UCSD-AML1 (cell line): ENCODE data around the gene SHFL.

Experiments
- DNase-seq: peaks from one replicate; lab custom pipeline; 2025; ENCODE audit not compliant: unreplicated experiment; lab: John Stamatoyannopoulos, UW

Gene SHFL

DNA sequence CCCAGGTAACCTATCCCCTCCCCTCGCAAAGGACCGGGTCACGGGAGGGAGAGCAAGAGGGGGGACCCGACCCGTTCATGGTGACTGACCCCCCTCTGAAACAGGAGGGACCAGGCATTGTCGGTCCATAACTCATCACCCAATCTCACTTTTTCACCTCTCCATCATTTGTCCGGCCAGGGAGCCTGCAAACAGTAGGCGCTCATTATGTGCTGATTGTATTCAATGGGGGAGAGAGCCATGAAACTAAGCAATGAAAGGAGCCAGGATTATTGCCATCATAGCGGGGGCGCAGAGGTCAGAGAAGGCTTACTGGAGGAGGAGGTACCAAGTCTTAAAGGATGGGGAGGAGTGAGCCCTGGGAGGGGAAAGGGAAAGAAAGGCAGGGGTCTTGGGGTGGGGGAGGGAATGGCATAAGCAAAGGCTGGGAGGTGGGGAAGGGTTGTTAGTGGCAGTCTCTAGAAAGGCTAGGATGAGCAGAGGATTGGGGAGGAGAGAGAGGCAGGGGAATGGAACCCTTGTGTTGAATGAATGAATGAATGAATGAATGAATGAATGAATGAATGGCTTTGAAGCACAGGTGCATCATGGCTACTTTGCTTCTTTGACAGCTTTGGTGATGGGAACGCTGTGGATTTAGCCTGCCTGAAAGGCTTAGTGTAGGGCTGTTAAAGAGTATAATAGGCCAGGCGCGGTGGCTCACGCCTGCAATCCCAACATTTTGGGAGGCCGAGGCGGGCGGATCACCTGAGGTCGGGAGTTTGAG, 1.4 kb downstream of the SHFL start:
- no peak for DNase-seq

DNA sequence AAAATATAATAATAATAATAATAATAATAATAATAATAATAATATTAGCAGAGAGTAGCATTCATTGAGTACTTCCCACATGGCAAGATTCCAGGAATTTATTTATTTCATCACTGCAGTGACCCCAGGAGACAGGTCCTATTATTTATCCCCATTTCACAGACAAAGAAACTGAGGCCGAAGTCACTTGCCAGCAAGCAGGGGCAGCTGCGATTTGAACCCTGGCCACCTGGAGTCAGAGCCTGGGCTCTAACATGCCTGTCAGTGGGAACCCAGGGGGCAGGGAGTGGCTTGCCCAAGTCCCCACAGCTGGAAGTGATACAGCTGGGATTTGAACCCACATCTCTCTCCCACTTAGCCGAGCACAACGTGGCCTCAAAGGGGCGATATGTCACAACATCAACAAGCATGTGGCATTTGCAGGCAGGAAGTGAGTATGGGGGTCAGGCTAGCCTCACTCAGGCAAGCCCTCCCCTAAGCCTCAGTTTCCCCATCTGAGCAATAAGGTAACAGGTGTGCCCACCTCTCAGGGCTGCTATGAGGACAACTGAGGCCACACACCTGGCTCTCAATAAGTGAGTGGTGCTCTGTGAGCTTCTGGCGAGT, 2.9 kb downstream of the SHFL start:
- DNase-seq, result no peak

DNA sequence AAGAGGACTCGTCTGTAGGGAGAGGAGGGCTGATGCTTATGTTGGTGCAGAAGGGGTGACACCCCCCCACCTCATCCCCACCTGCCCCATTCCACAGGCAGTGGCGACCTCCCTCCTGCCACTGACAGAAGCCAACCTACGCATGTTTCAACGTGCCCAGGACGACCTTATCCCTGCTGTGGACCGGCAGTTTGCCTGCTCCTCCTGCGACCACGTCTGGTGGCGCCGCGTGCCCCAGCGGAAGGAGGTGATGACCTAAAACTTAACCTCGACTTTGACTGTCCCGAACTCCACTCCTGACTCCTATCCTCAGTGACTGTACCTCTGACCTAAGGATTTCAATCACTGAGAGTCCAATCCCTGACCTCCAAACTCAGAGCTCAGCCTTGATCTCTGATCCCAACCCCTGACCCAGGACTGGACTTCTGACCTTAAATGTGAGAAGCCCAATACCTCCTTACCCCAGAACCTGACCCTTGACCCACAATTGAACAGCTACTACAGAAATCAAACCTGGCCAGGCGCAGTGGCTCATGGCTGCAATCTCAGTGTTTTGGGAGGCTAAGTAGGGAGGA, 3.8 kb downstream of the SHFL start:
- no peak for DNase-seq

DNA sequence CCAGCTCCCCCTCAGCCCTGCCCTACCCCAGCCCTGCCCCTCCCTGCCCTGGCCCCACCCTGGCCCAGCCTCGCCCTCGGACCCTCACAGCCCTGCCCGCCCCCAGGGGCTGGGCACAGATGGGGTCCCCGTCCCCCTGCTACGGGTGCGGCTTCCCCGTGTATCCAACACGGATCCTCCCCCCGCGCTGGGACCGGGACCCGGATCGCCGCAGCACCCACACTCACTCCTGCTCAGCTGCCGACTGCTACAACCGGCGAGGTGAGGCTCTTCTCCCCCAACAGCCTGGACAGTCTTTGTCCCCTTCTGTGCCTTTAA, 5.2 kb downstream of the SHFL start:
- no peak for DNase-seq

DNA sequence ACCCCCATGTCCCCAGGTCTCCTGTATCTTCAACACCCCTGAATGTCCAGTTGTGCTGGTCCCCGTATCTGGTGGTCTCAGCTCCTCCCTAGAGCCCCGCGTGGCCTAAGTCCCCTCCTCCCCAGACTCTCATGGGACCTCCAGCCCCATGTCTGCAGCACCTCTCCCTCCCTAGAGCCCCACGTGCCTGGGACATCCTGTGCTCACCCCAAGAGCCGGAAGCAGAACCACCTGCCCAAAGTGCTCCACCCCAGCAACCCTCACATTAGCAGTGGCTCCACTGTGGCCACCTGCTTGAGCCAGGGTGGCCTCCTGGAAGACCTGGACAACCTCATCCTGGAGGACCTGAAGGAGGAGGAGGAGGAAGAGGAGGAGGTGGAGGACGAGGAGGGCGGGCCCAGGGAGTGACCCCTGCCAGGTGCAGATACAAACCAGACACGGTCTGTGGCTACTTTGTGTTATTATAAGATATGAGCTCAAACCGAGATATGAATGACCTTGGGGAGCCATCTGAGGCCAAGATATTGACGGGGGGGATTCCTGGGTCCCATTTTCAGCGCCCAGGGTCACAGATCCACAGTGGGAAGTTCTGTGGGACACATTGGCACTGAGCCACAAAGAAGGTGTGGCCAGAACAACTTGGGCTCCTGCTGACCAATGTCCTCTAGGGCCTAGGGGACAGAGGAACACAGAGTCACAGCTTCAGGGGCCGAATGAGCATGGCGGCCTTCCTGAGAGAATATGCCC, 6.0 kb downstream of the SHFL start:
- no peak for DNase-seq

DNA sequence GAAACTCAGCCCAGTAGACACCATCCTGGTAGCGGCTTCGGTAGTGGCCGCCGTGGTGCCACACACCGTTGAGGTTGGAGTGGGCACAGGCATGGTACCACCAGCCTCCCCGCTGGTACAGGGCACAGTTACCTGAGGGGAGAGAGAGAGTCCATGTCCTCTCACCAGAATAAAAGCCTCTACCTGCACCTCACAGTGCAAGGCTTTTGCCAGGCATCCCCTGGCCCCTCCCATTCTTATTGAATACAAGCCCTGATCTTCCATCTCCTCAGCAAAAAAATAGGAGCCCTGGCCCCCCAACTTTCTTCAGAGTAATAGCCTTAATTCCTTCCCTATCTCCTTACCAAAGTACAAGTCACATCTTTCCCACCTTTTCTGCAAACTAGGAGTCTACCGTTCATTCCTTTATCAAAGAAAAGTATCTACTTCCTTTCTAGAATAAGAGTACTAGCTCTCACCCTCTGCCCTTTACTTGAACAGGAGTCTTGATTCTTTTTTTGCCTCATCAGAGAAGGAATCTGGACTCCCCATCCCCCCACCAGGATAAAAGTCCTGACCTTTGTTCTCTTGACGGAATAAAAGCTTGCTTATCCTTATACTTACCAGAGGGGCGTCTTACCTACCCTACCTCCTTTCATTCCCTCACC, 6.7 kb downstream of the SHFL start:
- DNase-seq, result no peak

DNA sequence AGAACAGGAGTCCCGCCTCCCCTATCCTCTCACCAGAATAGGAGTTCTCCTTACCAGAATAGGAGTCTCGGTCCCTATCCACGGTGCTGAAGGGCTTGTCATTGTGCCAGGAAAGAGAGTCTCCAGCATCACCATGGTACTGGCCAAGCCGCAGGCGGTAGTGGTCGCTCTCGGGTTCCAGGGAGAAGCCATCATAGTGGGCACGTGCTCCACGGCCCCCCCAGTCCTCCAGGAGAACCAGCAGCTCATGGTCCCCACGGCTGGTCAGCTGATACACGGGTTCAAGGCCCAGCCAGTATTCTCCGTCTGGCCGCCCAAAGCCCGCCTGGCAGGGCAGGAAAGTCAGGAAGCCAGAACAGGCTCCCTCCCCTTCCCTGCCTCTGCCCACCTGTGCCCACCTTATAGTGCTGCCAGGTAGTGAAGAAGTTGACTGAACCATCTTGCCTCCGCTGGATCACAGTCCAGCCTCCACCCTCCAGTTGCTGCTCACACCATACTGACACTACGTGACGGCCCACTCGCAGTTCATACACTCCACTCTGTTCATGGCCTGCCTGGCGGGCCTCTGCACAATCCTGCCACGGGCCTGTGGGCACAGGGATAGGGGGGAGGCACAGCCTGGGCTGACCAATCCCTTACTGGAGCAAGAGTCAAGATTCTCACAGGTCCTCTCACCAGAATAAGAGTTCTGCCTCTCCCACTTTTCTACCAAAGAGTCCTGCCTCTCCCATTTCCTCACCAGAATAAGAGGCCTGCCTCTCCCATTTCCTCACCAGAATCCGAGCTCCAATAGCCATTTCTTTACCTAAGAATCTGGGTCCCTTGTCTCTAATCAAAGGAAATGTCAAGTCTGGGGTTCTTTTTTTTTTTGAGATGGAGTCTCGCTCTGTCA, 7.4 kb downstream of the SHFL start:
- DNase-seq, result no peak

DNA sequence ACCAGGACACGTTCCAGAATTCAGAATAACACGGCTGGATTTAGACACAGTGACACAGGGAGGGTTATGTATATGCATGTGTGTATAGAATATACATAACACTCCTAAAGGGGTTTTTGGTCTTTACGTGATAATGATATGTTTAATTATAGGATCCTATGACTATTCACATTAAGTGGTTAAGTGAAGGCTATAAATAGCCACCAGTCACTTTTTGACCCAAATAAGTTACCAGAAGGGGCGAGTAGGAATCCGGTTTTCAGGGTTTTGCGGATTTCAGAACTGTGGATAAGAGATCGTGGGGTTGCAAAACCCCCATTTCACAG, 9.5 kb downstream of the SHFL start:
- DNase-seq, result no peak

DNA sequence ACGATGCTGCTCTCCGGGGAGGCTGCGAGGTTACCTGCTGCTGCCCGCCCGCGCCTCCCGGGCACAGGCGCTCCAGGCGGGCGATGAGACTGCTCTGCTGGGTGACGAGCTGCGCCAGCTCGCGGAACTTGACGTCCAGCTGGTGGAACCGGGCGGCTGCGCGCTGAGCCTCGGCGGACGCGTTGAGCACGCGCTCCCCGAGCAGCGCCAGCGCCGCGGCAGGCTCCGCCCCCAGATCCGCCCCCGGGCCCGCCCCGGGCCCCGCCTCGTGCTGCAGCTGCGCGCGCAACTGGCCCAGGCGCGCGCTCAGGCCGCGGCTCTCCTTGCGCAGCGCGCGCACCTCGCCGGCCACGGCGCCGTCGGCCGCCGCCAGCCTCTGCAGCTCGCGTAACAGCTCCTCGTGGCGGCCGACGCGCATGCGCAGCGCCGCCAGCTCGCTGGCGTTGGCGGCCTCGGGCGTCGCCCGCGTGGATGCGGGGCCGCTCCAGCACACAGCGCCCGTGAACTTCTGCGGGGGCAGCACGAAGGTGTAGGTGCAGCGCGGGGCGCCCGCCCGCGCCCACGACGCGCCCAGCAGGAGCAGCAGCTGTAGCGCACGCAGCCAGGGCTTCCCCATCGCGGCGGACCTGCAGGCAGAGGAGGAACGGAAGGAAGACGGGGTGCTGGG, 10.0 kb downstream of the SHFL start:
- peak; percentile 83 for DNase-seq

DNA sequence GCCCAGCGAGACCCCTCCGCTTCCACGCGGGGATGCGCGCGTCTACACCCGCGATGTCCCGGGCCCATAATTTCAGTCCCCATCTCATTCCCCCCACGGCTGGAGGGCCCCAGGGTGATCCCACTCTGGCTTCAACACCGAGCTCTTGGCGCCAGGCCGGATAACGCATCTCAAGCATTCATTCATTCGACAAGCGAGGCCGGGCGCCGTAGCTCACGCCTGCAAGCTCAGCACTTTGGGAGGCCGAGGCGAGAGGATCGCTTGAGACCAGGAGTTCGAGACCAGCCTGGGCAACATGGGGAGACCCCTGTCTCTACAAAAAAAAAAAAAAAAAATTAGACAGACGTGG, 10.5 kb downstream of the SHFL start:
- no peak for DNase-seq

DNA sequence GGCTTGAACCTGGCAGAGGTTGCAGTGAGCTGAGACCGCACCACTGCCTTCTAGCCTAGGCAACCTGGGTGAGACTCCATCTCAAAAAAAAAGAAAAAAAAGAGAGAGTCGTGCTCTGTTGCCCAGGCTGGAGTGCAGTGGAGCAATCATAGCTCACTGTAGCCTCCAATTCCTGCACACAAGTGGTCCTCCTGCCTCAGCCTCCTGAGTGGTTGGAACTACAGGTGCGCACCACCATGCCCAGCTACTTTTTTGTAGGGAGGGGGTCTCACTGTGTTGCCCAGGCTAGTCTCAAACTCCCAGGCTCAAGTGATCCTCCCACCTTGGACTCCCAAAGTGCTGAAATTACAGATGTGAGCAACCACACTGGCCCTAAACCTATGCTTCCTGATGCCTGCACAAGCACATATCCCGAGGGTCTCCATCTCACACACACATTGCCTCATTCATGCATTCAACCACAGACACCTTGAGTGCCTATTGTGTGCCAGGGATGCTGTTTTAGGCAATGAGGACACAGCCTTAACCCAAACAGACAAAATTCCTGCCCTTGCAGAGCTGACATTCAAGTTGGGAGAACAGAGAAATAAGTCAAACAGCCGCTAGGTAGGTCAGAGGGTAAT, 14.2 kb downstream of the SHFL start:
- DNase-seq, result no peak

DNA sequence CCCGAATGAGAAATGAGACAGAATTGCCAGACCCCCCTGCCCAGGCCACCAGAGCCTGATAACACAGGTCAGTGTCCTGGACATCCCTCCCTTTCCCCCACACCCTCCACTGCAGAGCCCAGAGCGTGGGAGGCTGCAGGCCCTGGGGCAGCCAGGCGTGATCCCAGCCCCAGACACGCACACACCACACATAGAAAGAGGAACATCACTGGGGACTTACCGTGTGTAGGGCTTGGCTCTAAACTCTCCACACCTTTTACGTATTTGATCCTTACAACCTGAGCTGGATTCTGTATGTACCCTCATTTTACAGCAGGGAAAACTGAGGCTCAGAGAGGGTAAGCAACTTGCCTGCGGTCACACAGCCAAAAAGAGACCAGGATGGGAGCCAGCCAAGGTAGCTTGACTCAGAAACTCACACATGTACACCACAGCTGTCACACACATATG, 16.7 kb downstream of the SHFL start:
- peak; percentile 44 for DNase-seq

DNA sequence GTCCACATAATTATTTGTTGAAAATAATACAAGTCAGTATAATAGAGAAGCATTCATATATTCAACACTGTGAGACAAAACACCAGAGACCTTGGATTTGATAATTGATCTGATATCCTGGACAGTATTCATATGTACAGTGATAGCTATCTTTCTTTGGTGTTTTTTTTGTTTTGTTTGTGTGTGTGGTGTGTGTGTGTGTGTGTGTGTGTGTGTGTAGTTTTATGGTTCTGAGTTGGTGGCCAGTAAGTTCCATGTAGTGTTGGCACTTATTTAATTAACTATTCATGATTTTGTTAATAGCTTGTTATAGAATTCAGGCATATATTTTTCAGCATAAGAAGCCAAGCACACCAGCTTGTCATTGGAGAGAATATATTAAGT, 18.0 kb downstream of the SHFL start:
- DNase-seq, result no peak

DNA sequence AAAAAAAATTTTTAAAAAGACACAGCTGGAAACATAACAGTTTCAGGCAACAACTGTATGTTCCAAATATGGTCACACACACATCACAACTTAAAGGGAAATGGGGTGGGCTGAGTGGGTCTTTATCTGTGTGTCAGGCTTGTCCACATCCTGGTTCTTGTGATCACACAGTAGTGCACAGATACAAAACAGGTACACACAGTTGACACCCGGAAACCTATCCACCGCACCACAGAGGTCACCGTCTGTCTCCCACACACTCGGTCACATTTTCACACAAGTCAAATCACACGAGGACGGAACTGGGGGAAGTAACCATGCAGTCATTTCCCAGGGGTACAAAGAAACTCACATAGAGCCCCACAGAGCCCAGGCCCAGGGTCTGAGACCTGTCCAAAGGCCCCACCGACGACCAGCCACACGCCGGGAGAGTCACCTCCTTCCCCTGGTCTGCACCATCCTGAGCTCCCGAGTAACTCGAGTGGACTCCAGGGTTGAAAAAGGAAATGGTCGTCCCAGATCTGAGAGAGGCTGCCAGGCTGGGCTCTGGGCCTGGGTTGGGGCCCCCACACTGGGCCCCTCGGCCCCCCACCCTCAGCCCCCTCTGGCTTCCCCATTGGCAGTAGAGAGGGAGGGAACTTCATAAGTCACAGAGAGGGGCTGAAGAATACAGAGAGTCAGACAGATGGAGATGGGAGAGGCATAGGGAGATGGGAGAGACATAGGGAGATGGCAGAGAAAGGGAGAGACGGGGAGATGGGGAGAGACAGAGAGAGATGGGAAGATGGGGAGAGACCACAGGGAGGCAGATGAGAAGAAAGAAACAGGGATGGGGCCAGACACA, 18.8 kb downstream of the SHFL start:
- DNase-seq, result peak; percentile 83

DNA sequence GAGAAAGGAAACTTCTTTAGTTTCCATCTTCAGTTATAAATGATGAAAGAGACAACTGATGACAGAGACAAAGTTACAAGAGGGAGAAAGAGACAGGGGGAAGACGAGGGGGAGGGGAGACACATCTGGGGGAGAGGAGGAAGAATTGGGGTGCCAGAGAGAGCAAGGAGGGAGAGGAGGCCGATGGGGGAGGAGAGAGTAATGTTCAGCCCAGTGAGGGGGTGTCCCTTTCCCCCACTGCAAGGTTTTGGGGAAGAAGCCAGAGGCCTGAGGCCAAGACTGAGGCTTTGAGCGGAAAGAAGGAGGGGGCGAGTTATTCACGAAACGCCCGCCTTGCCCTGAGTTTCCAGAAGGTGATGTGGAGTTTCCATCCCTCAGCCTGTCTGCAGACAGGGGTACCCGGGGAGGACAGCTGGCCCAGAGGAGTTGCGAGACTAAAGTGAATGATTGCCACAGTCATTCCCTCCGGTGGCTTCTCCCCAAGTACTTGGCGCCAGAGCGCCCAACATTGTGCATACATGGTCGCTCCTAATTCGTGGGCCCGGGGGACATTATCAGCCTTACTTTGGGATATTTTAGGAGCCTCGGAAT, 19.5 kb downstream of the SHFL start:
- DNase-seq, result no peak

DNA sequence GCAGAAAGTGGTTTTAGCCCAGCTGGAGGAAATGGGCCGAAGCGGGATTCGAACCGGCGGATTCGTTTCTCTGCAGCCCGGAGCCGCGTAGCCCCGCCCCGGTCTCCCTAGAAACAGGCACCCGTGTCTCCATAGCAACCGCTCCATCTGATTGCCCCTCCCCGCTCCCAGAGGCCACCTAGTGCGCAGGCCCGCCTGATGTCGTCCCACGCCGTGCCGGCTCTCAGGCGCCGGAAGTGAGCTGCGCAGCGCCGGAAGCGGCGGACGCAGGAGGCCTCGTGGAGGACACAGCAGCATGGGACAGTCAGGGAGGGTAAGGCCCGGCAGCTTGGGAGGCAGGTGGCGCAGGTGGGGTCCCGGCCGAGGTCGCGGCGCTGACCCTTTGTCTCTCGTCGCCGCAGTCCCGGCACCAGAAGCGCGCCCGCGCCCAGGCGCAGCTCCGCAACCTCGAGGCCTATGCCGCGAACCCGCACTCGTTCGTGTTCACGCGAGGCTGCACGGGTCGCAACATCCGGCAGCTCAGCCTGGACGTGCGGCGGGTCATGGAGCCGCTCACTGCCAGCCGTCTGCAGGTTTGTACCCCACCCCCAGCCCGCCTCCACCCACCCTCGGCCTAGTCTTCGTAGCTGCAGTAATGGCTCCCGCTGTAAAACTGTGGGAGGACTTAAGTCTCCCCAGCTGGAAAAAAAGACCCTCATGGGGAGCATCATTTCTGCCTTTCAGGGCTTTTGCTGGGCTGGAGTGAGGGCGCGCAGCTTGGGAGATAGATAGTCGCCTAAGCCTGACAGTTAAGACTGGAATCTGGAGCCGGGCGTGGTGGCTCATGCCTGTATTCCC, 20.2 kb downstream of the SHFL start, which contains the start of gene PPAN:
TSS of gene PPAN (plus strand) at position 263 of the 837 bp plus-strand sequence. CDS start at position 296, 33 bp downstream.
- peak; percentile 98 for DNase-seq

DNA sequence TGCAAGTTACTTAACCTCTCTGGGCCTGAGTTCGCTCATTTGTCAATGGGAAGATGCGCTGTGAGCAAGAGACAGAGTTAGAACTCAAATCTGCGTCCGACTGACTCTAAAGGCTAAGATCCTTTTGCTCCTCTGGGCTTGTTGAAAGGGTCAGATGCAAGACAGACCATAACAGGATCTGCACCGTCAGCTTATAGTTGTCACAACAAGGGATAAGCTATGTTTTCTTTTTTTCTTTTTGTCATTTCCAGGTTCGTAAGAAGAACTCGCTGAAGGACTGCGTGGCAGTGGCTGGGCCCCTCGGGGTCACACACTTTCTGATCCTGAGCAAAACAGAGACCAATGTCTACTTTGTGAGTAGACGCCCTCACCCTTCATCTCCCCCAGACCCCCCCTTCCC, 21.1 kb downstream of the SHFL start:
- no peak for DNase-seq
